IMR-90 (cell line): ENCODE measurements around the gene NOTCH3. TPM values are rescaled to one million over a fixed set of nuclear protein-coding genes. Genes with fewer than 3 reads are reported as not detected.
A peak's percentile ranks its signal among the peaks of the same experiment; 100 is the strongest.

ENCODE experiments used
- ATAC-seq: fragments of 200-7000 bp; cut with Tn5 transposase; 2 replicates; pipeline ENCODE4 v1.9.1; 2020; ENCODE audit warnings: low read depth, mild to moderate bottlenecking, moderate library complexity
- BruUV-seq: library from RNA; stranded (reverse); fragments of 400-500 nt; replicated peaks from 2 replicates; lab custom pipeline; 2021; lab: Mats Ljungman, UMichigan
- CTCF ChIA-PET: fragments of 300-600 bp; formaldehyde crosslinking; extraction: SDS; loops from one replicate; lab custom pipeline; 2021; ENCODE audit warnings: antibody characterized with exemption; lab: Yijun Ruan, JAX
- POLR2A ChIA-PET: fragments of 300-600 bp; sonication (Branson Sonifier 250); formaldehyde crosslinking; loops from one replicate; lab custom pipeline; 2022; ENCODE audit warnings: antibody characterized with exemption; ENCODE audit not compliant: unreplicated experiment; lab: Charles Lee
- DNase-seq: peaks from one replicate; pipeline ENCODE4 v3.0.0; 2013
- H2AFZ ChIP-seq: replicated peaks from 2 replicates; pipeline ENCODE3; 2013; ENCODE audit warnings: low read length, mild to moderate bottlenecking; ENCODE audit not compliant: poor library complexity
- H2AK5ac ChIP-seq: 2 replicates; pipeline ENCODE4 v1.6.1; 2013; ENCODE audit warnings: low read depth, low read length, inconsistent platforms
- H2AK9ac ChIP-seq: replicated peaks from 2 replicates; pipeline ENCODE3; 2013; ENCODE audit warnings: mild to moderate bottlenecking, low read depth, low read length, moderate library complexity; ENCODE audit not compliant: poor library complexity
- H2BK120ac ChIP-seq: 2 replicates; pipeline ENCODE4 v1.6.1; 2013; ENCODE audit warnings: low read depth, low read length, inconsistent platforms
- H2BK15ac ChIP-seq: 3 replicates; pipeline ENCODE4 v1.6.1; 2013; ENCODE audit warnings: low read depth, low read length, inconsistent platforms
- H2BK20ac ChIP-seq: 2 replicates; pipeline ENCODE4 v1.6.1; 2013; ENCODE audit warnings: low read depth, mild to moderate bottlenecking, inconsistent platforms, low read length, moderate library complexity
- H2BK5ac ChIP-seq: 2 replicates; pipeline ENCODE4 v1.6.1; 2013; ENCODE audit warnings: mild to moderate bottlenecking, low read depth, low read length, inconsistent platforms; ENCODE audit not compliant: poor library complexity, severe bottlenecking
- H3K14ac ChIP-seq: replicated peaks from 2 replicates; pipeline ENCODE4 v1.6.1; 2013; ENCODE audit warnings: low read depth, low read length, inconsistent platforms
- H3K18ac ChIP-seq: 2 replicates; pipeline ENCODE4 v1.6.1; 2013; ENCODE audit warnings: low read depth, low read length, control low read depth
- H3K23ac ChIP-seq: 2 replicates; pipeline ENCODE4 v1.6.1; 2013; ENCODE audit warnings: low read depth, low read length, inconsistent platforms
- H3K27ac ChIP-seq: 2 replicates; pipeline ENCODE4 v1.5.1; 2013; ENCODE audit warnings: mild to moderate bottlenecking, control low read depth, low read length; ENCODE audit not compliant: insufficient read depth
- H3K27me3 ChIP-seq: 2 replicates; pipeline ENCODE4 v1.6.1; 2013; ENCODE audit warnings: low read length; ENCODE audit not compliant: control insufficient read depth, insufficient read depth
- H3K36me3 ChIP-seq: 2 replicates; pipeline ENCODE4 v1.6.1; 2013; ENCODE audit warnings: low read length, mixed read lengths; ENCODE audit not compliant: control insufficient read depth, insufficient read depth
- H3K4ac ChIP-seq: 2 replicates; pipeline ENCODE4 v1.6.1; 2013; ENCODE audit warnings: low read depth, low read length, inconsistent platforms
- H3K4me1 ChIP-seq: 2 replicates; pipeline ENCODE4 v1.6.1; 2013; ENCODE audit warnings: low read length, mixed read lengths; ENCODE audit not compliant: control insufficient read depth, insufficient read depth
- H3K4me2 ChIP-seq: 2 replicates; pipeline ENCODE4 v1.6.1; 2013; ENCODE audit warnings: low read depth, mild to moderate bottlenecking, control low read depth, low read length, moderate library complexity
- H3K4me3 ChIP-seq: 2 replicates; pipeline ENCODE4 v1.5.1; 2013; ENCODE audit warnings: low read depth, mild to moderate bottlenecking, control low read depth, low read length, moderate library complexity; ENCODE audit not compliant: insufficient read depth
- H3K56ac ChIP-seq: 2 replicates; pipeline ENCODE4 v1.6.1; 2013; ENCODE audit warnings: low read length, inconsistent platforms; ENCODE audit not compliant: insufficient read depth; ENCODE audit errors: extremely low read depth
- H3K79me1 ChIP-seq, 2 experiments: 2 replicates each; pipeline ENCODE4 v1.6.1; 2013; ENCODE audit warnings: low read length in 2 of 2, inconsistent platforms in 1 of 2, low read depth in 1 of 2
- H3K9ac ChIP-seq: 2 replicates; pipeline ENCODE4 v1.6.1; 2013; ENCODE audit warnings: low read depth, low read length, control low read depth
- H3K9me1 ChIP-seq: 2 replicates; pipeline ENCODE4 v1.6.1; 2013; ENCODE audit warnings: low read length, inconsistent platforms; ENCODE audit not compliant: insufficient read depth
- H3K9me3 ChIP-seq: 2 replicates; pipeline ENCODE4 v1.6.1; 2013; ENCODE audit warnings: low read length; ENCODE audit not compliant: control insufficient read depth, insufficient read depth
- H4K20me1 ChIP-seq: 2 replicates; pipeline ENCODE4 v1.6.1; 2013; ENCODE audit warnings: low read length, inconsistent platforms; ENCODE audit not compliant: insufficient read depth
- H4K5ac ChIP-seq: 2 replicates; pipeline ENCODE4 v1.6.1; 2013; ENCODE audit warnings: mild to moderate bottlenecking, low read depth, low read length, control low read depth
- H4K8ac ChIP-seq, 2 experiments: 2 replicates each; pipeline ENCODE4 v1.6.1; 2013; ENCODE audit warnings: low read depth in 2 of 2, low read length in 2 of 2, control low read depth in 1 of 2, inconsistent platforms in 1 of 2
- H4K91ac ChIP-seq: 2 replicates; pipeline ENCODE4 v1.6.1; 2013; ENCODE audit warnings: low read depth, low read length, inconsistent platforms; ENCODE audit not compliant: insufficient read depth
- FOS ChIP-seq: fragments of 150-350 bp; IDR thresholded peaks from 2 replicates; pipeline ENCODE4 v1.6.1; 2016; ENCODE audit warnings: low read depth, low read length
- WGBS, 2 experiments: methylation state at CpG; one replicate each; pipeline versions ENCODE4 v1.1.5 to v1.1.7; 2013; ENCODE audit warnings: missing lambda C conversion rate in 2 of 2; ENCODE audit not compliant: insufficient read length in 1 of 2; ENCODE audit errors: extremely low coverage in 2 of 2; 5-methylcytosine and 5-hydroxymethylcytosine counted together
- dilution Hi-C: fragments of 300-500 bp; cut with HindIII; formaldehyde crosslinking; loops from one replicate; pipeline ENCODE4 v1.14.3; 2018; ENCODE audit warnings: low sequenced_read_pairs; ENCODE audit not compliant: unreplicated experiment
- in situ Hi-C: fragments of 300-500 bp; cut with MboI; formaldehyde crosslinking; loops from 3 replicates; pipeline ENCODE4 v1.14.3; 2019; ENCODE audit warnings: low sequenced_read_pairs, inconsistent platforms, mixed read lengths
- intact Hi-C: fragments of 100-400 bp; cut with micrococcal nuclease; formaldehyde crosslinking; loops from 2 replicates; pipeline ENCODE4 v1.10.0; 2022
- polyA plus RNA-seq, 3 experiments: library from polyadenylated mRNA; depleted of rRNA; stranded (reverse); fragments of >200 nt; gene quantifications; 2 replicates each; pipeline ENCODE4 v1.2.3, GENCODE V29; 2012; ENCODE audit warnings: low replicate concordance in 1 of 3
- total RNA-seq: library from RNA; depleted of rRNA; stranded (reverse); fragments of >200 nt; gene quantifications from 2 replicates; pipeline ENCODE4 v1.2.3, GENCODE V29; 2012
- TF ChIP-seq, protein P1 (sequence below): conservative IDR thresholded peaks from 2 replicates; pipeline ENCODE4 v1.5.1; 2012; ENCODE audit warnings: mild to moderate bottlenecking, low read depth, low read length, improper control_type of control experiment

Gene NOTCH3
- total and polyA plus RNA-seq, 2 of the 4 experiments (the other 2 are of a cell fraction) = 5.9 to 25.1 TPM

DNA sequence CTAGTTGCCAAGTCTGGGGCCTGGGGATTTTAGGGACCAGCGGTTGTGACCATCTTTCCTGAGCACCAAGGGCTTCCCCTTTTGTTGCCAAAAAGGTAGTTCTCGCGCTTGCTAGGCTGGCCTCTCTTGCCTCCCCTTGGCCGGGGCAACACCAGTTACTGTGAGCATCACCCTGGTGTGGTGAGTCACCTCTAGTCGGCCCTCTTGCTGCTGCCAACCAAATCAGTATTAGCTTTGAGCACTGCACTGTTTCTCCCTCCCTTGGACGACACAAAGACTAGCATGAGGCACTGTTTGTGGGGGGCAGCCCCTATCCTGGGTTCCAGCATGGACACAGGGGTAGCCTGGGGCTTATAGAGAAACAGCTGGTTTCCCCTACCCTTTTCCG is 86.6 kb downstream of the NOTCH3 start:
- no peak overlapping the region for H2BK20ac ChIP-seq
- H2BK15ac ChIP-seq = no peak overlapping the region
- dilution Hi-C loops (no loop called here), intact Hi-C loops (no loop called here), in situ Hi-C loops (loop anchor here (10.0 to 25.0 kb wide), 2 partner anchors 141 to 1073 kb away; partner anchors contain the start of genes AP1M1 and FAM32A)
- no peak overlapping the region for H3K23ac ChIP-seq
- peaks cover 93% of the 10 kb centered on the region for H3K36me3 ChIP-seq
- H3K56ac ChIP-seq = no peak overlapping the region
- H3K9me1 ChIP-seq = peaks cover 10% of the 10 kb centered on the region; the same call in 1 of the 2 replicates
- H3K18ac ChIP-seq = no peak overlapping the region
- peak overlapping the region; percentile 44 for H2AK9ac ChIP-seq
- no peak overlapping the region for H3K4me2 ChIP-seq
- no peaks in the 10 kb centered on the region for H3K27me3 ChIP-seq
- peaks cover 2% of the 10 kb centered on the region; the same call in 1 of the 2 replicates for H3K9me3 ChIP-seq
- H3K27ac ChIP-seq = no peak overlapping the region
- POLR2A ChIA-PET = no interaction called here
- H2BK5ac ChIP-seq = no peak overlapping the region
- 90% methylated on average over 3 of the region's 7 CpGs; no CpG with 5 or more reads in 1 of the 2 experiments for WGBS, 2 experiments
- H3K4ac ChIP-seq = no peak overlapping the region
- H3K79me1 ChIP-seq = peaks cover 15 to 68% of the 10 kb centered on the region in 2 experiments
- H4K8ac ChIP-seq = no peak overlapping the region
- no TSS peak for BruUV-seq
- H2AFZ ChIP-seq = peak overlapping the region; percentile 37
- H3K9ac ChIP-seq = no peak overlapping the region
- TF ChIP-seq, protein P1, sequence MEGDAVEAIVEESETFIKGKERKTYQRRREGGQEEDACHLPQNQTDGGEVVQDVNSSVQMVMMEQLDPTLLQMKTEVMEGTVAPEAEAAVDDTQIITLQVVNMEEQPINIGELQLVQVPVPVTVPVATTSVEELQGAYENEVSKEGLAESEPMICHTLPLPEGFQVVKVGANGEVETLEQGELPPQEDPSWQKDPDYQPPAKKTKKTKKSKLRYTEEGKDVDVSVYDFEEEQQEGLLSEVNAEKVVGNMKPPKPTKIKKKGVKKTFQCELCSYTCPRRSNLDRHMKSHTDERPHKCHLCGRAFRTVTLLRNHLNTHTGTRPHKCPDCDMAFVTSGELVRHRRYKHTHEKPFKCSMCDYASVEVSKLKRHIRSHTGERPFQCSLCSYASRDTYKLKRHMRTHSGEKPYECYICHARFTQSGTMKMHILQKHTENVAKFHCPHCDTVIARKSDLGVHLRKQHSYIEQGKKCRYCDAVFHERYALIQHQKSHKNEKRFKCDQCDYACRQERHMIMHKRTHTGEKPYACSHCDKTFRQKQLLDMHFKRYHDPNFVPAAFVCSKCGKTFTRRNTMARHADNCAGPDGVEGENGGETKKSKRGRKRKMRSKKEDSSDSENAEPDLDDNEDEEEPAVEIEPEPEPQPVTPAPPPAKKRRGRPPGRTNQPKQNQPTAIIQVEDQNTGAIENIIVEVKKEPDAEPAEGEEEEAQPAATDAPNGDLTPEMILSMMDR = no peak
- TF ChIP-seq FOS = peak; percentile 15; the same call in 1 of the 2 replicates
- H4K91ac ChIP-seq = no peak overlapping the region
- peaks cover 35% of the 10 kb centered on the region for H4K20me1 ChIP-seq
- CTCF ChIA-PET = no interaction called here
- no peak overlapping the region for H4K5ac ChIP-seq
- ATAC-seq = peak; percentile 67
- no peak overlapping the region for H2BK120ac ChIP-seq
- no peaks in the 10 kb centered on the region; the same call in 1 of the 2 replicates for H3K4me1 ChIP-seq
- H3K14ac ChIP-seq = no peak overlapping the region
- no peak overlapping the region for H2AK5ac ChIP-seq
- H3K4me3 ChIP-seq = no peak overlapping the region
- peak; percentile 65 for DNase-seq
